Islet precursor cell (in vitro differentiated cells): ENCODE data around the gene OR10H1.
"Not testable (repeated sequence)": the region's sequence is repeated elsewhere in the genome, so short reads cannot be mapped to it uniquely, and the experiment has no call there.

Source experiments
- DNase-seq: peaks from one replicate; pipeline ENCODE4 v3.0.0-alpha.2; 2018

Gene OR10H1

GRCh38 chr19:15815306-15815705 is at the start of gene OR10H1:
OR10H1 (minus strand) TSS chr19:15815664; CDS start chr19:15808037, 7,627 bp downstream.
- DNase-seq = no peak

GRCh38 chr19:15864824-15865223 is 49.4 kb upstream of the OR10H1 start:
- no peak for DNase-seq

GRCh38 chr19:15863272-15863671 is 47.8 kb upstream of the OR10H1 start:
- DNase-seq = no peak

- no peak for DNase-seq
Observed at GRCh38 chr19:15862444-15862843, 47.0 kb upstream of the OR10H1 start.

GRCh38 chr19:15860522-15860921 is 45.1 kb upstream of the OR10H1 start:
- no peak for DNase-seq

GRCh38 chr19:15859187-15859586 is 43.7 kb upstream of the OR10H1 start:
- no peak for DNase-seq

- no peak for DNase-seq
Observed at GRCh38 chr19:15850385-15850784, 34.9 kb upstream of the OR10H1 start.

GRCh38 chr19:15846923-15847322 is 31.5 kb upstream of the OR10H1 start:
- no peak for DNase-seq

GRCh38 chr19:15843894-15844222 is 28.4 kb upstream of the OR10H1 start:
- DNase-seq = not testable (repeated sequence)

- no peak for DNase-seq
Observed at GRCh38 chr19:15843203-15843893, 27.9 kb upstream of the OR10H1 start.

GRCh38 chr19:15841875-15842569 is 26.6 kb upstream of the OR10H1 start:
- no peak for DNase-seq

GRCh38 chr19:15840833-15841232 is 25.4 kb upstream of the OR10H1 start:
- DNase-seq = no peak

GRCh38 chr19:15839888-15840287 is 24.4 kb upstream of the OR10H1 start:
- DNase-seq = not testable (repeated sequence)

- DNase-seq = no peak
Observed at GRCh38 chr19:15838351-15838750, 22.9 kb upstream of the OR10H1 start.

GRCh38 chr19:15837221-15837731 is 21.8 kb upstream of the OR10H1 start:
- DNase-seq = no peak

GRCh38 chr19:15836330-15837220 is 21.1 kb upstream of the OR10H1 start:
- peak; percentile 46 for DNase-seq

GRCh38 chr19:15835565-15836329 is 20.3 kb upstream of the OR10H1 start:
- not testable (repeated sequence) for DNase-seq

- not testable (repeated sequence) for DNase-seq
Observed at GRCh38 chr19:15834232-15834631, 18.8 kb upstream of the OR10H1 start.

GRCh38 chr19:15831626-15832025 is 16.2 kb upstream of the OR10H1 start:
- no peak for DNase-seq

- DNase-seq = no peak
Observed at GRCh38 chr19:15829786-15830185, 14.3 kb upstream of the OR10H1 start.

- no peak for DNase-seq
Observed at GRCh38 chr19:15829306-15829698, 13.8 kb upstream of the OR10H1 start.

- not testable (repeated sequence) for DNase-seq
Observed at GRCh38 chr19:15828611-15829305, 13.3 kb upstream of the OR10H1 start.
